Measurements from ENCODE around the gene KRTAP10-7.

DNA sequence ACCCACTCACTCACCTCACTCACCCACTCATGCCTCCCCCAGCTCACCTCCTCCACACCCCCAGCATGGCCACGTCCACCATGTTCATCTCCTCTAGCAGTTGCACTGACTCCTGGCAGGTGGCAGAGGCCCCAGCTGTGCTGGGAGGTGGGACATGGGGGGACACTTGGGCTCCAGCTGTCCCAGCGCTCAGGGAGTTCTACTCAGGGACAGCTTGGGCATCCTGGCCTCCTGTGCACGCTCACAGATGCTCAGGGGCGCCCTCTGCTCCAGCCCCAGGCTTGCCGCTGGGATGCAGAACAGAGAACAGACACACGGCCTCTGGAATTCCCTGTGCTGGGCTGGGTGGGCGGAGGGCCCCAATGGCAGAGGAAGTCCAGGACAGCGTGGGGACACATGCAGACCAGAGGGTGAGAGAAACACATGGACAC lies 16.7 kb downstream of the KRTAP10-7 start:
- TF ChIP-seq, protein P1, sequence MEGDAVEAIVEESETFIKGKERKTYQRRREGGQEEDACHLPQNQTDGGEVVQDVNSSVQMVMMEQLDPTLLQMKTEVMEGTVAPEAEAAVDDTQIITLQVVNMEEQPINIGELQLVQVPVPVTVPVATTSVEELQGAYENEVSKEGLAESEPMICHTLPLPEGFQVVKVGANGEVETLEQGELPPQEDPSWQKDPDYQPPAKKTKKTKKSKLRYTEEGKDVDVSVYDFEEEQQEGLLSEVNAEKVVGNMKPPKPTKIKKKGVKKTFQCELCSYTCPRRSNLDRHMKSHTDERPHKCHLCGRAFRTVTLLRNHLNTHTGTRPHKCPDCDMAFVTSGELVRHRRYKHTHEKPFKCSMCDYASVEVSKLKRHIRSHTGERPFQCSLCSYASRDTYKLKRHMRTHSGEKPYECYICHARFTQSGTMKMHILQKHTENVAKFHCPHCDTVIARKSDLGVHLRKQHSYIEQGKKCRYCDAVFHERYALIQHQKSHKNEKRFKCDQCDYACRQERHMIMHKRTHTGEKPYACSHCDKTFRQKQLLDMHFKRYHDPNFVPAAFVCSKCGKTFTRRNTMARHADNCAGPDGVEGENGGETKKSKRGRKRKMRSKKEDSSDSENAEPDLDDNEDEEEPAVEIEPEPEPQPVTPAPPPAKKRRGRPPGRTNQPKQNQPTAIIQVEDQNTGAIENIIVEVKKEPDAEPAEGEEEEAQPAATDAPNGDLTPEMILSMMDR (IDR thresholded peaks at IDR 0.05; ENCODE audit: insufficient read depth, low read depth, low read length), result no peak
- TF ChIP-seq EZH2 (IDR thresholded peaks at IDR 0.05; ENCODE audit: insufficient read depth, low read length), result no peak

Data from astrocyte (in vitro differentiated cells and primary cell).